Right hindlimb (tissue), 1 donor: ENCODE measurements around the gene NECAB2.

Experiments
- DNase-seq: peaks from one replicate; pipeline ENCODE4 v3.0.0-alpha.2; 2018

NECAB2 gene

DNA sequence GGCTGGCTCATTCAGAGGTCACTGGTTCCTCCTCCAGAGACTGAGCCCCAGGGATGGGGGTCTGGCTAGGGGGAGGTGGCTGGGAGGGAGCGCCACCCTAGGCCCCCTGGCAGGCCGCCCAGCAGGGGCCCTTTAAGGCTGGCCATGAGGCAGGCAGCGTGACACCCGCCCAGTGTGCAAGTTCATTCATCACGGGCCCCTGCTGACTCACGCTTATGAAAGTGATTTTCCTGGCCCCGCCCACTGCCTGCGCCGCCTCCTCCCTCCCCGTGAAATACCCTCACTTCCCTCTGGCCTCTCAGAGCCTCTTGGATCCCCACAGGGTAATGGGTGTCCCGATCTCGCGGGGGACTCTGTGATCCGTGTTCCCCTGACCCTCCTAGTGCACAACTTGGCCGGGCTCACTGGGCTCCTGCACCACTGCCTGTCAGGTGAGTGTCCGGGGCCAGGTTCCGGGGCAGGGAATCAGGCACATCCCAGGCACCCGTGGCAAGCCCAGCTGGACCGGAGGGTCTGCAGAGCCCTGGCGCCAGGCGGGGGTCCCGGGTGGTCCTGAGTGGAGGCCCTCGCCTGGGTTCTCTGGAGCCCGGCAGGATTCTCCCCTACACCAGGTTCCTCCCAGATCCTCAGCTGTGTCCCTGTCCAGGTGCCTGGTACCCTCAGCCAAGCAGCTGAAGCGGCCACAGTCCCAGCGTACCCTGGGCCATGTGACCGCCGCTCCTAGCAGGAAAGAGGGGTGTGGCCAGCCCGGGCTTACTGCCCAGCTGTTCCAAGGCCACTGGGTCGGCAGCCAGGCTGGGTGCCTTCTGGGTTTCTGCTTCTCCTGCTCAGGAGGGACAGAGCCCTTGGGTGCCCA is 14.9 kb upstream of the NECAB2 start, which contains the start of gene OSGIN1:
OSGIN1 (plus strand) TSS at position 301 of the 856 bp plus-strand sequence. CDS start 4,432 bp downstream, outside the sequence.
- DNase-seq, result peak; percentile 89

DNA sequence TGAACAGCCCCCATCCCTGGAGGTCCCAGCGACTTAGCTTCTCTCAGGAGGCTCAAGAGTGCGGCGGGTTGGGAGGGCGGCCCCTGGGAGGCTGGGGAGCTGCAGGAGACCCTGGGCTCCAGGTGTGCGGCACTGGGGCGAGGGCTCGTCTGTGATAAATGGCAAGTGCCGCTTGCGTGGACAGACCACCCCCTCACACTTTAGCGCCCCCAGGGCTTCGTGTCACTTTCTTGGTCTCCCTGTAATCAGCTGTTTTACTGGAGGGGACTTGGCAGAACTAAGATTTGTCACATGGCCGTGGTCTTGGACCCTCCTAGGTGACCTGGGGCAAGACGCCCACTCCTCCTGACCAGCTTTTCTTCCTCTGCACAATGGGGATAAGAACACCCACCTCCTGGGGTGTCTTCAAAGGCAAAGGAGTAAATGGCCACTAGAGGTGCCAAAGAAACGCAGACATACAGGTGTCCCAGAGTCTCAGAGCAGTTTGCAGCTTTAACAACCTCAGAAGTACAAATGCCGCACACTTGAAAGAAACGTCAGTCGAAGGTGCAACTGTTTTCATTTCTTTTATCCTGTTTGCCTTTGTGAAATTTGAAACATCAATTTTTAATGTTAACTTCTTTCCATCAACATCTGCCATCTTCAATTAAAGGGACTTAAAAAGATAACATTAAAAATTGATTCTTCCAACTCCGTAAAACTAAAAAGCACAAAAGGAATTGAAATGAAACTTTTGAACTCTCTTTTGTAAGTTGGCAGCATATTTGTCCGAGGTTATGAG is 14.1 kb upstream of the NECAB2 start:
- DNase-seq, result no peak

DNA sequence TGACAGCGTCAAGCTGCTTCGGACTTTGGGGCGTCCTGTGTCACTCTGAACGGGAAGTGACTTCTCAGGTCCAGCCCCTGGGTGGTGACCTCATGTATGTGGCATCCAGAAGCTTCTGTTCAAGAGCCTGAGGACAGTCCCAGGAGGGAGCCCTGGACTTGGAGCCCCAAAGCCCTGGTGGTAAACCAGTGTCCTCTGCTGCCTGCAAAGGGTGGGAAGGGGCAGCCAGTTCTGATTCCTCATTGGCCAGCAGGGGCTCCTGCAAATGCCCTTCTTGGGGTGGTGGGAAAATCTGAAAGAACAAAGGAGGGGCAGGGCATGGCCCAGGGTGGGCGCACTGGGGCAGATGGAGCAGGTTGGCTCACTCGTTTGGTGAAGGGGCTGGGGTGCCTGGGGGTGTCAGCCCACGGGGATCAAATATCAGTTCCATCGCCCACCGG is 13.4 kb upstream of the NECAB2 start:
- DNase-seq, result no peak

DNA sequence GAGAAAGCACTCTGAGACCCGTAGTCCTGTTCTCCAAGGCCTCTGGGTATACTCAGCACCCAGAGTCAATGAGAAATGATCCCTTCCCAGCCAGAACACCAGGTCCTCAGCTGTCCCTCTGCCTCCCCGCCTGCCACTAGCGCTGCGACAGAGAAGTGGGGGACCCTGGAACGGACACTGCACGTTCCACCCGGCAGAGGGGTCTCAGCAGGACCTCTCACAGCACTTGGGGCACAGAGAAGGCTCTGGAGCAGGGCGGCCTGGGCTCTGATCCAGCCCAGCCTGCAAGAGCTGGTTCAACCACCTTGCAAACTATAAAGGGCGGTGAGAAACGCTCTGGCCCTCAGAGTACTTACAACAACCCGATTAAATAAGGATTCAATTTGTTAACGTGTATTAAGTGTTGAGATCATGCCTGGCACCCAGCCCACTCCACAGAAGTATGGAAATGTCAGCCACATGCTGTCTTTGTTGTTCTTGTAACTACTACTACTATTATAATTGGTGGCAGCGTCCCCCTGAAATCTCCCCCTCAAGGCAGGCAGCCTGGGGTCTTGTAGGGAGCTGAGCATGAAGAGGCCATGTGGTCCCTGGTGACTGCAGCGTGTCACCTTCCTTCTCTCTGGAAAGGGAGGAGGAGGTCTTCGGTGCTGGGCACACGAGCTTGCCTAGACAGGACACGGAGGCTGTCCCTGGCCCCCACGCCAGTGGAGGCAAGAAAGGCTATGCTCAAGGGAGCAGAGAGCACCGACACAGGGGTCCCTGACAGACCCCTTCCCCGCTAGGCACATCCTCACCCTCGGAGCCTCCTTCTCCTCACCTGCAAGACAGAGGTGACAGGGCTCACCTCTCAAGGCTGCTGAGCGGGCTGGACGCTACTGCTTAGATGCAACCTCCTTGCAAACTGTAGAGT is 12.6 kb upstream of the NECAB2 start:
- DNase-seq, result peak; percentile 60

DNA sequence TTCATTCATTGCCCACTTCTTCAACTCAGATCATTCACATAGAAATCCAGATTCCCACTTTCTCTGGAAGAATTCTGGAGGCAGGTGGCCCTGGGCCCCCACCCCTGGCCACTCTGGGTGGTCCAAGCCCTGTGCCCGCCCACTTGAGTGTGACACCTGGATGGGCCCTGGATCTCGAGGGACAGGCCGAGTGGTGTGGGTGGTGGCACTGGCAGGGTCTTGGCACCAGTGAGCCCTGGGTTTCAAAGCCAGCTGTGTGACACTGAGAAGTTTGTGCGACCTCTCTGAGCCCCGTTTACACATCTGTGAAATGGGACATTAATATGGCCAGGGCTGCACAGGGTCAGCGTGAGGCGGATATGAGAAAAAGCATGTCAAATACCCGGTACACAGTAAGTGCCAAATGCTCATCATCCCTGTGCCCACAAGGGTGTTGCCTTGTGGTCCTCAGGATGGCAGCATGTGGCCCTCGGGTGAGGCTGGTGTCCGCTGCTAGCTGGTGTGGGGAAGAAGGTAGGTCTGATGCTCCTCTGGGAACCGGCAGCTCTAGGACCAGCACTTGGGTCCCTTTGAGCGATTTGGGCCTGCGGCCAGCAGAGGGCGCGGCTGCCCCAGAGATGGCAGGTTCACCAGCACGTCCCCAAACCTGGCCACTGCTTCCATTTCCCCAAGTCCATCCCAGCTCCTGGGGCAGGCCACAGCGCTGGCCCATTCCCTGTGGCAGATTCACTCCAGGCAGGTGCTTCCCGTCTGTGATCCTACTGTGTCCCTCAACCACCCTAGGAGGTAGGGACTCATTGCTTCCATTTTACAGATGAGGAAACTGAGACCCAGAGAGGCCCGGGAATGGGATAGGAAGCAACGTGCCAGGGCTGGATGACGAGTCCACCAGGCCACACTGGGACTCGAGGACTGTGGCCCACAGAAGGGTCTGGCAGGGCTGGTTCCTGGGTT is 11.4 kb upstream of the NECAB2 start:
- peak; percentile 75 for DNase-seq

DNA sequence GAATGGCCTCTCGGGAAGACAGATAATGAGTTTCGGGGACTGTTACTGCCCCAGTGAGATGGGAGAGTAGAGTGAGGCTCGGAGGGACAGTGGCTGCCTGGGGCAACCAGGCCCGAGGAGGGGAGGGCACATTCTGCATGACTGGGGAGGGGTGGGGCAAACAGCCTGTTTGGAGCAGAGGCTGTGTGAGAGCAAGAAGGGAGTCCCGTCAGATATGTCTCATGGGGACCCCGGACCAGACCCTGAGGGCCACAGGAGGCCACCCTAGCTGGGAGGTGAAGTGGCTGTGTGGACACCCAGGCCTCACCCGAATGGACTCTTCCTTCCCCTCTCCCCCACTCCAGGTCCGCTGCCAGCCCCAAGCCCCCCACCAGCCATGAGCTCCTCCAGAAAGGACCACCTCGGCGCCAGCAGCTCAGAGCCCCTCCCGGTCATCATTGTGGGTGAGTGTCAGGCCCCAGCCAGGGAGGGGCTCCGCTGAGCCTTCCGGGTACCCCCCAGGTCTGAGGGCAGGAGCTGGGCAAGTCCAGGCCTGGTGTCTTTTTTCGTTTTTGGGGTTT is 10.7 kb upstream of the NECAB2 start:
- DNase-seq, result no peak

DNA sequence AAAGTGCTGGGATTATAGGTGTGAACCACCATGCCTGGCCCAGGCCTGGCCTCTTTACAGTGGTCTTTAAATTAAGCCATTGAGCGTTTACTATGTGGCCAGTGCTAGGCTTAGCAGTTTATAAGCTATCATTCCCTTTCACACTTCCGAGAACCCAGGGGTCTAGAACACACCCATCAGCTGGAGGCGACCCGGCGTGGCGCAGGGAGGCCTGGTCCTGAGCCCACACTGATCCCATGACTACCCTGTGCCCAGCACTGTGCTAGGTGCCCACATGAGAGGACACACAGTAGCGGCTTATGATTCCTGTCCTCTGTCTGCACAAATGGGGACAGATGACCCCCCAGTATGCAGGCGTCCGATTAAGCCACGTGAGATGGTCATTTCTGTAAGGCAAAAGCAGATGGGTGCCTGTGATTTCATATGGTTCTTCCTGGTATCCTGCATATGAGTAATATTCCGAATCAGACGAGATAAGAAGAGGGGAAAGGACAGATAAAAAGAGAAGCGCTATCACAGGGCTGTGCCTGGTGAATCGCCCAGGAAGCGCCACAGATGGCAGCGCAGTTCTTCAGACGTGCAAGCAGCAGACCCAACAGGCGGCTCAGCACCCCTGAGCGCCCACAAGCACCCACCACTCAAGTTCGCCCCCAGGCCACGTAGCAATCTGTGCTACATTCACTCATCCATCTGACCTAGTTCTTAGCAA is 9.8 kb upstream of the NECAB2 start:
- DNase-seq, result no peak

DNA sequence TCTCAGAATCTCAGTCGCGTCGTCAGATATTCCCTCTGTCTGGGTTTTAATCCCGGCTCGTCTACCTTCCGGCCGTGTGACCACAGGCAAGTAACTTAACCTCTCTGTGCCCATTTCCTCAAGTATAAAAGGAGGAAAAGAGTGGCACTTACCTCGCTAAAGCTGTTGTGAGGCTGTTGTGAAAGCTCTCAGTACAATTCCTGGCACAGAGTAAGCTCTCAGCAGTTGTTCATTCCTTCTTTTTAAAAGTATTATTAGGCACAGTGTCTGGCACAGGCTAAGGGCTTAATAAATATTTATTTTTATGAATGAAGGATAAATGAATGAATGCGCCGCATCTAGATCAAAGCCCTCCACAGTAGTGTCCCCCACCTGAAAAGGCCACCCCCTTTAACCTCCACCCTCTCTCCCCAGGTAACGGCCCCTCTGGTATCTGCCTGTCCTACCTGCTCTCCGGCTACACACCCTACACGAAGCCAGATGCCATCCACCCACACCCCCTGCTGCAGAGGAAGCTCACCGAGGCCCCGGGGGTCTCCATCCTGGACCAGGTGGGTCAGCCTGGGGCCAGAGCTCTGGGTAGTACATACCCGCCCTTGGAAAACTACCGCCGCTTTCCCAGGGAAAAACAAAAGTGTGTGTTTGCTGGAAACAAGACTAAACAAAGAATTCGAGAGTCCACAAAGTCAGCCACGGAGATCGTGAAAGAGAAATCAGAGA is 9.0 kb upstream of the NECAB2 start:
- DNase-seq, result no peak

DNA sequence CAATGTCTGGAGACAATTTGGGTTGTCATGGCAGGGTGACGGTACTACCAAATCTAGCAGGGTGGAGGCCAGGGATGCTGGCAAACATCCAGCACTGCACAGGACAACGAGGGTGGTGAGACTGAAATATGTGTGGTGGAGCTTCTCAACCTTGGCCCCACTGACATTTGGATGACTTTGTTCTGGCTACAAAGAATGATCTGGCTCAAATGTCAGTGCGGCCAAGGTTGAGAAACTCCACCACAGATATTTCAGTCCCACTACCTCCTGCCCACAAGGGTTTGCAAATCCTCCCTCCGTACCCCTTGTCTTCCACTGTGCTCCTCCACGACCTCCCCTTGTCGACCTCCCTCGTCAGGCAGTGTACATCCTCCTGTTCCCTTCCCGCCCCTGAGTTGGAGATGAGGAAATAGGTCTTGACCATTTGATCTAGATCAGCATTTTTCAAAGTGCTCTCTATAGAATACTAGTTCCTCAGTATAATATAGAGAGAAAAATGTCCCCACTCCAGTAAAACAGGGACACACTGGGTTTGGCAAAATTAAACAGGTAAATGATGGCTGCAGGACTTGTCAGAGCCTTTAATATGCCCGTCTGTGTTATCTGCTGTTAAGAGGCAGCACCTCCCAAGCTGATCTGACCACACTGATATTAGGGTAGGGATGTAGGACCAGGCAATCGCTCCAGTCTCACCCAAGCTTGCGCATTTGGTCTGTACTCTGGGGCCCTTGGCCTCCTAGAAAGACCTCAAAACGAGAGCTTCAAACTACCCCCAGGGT is 8.2 kb upstream of the NECAB2 start:
- no peak for DNase-seq

DNA sequence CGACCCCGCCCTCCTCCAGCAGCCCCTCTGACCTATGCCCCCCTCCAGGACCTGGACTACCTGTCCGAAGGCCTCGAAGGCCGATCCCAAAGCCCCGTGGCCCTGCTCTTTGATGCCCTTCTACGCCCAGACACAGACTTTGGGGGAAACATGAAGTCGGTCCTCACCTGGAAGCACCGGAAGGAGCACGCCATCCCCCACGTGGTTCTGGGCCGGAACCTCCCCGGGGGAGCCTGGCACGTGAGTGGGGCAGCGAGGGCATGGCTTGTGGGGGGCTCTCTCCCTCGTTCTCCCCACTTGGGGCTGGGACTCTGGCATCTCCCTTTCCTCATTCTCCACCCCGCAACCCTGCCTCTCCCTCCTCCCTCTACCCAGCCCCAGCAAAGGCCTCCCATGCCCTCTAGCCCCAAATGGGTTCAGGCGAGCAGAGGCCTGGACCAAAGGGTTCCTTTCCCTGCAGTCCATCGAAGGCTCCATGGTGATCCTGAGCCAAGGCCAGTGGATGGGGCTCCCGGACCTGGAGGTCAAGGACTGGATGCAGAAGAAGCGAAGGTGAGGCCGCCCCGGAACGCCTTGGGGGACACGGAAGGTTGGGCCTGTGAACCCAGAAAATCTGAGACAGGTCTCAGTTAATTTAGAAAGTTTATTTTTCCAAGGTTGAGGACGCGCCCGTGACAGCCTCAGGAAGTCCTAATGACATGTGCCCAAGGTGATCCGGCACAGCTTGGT is 7.4 kb upstream of the NECAB2 start:
- no peak for DNase-seq

DNA sequence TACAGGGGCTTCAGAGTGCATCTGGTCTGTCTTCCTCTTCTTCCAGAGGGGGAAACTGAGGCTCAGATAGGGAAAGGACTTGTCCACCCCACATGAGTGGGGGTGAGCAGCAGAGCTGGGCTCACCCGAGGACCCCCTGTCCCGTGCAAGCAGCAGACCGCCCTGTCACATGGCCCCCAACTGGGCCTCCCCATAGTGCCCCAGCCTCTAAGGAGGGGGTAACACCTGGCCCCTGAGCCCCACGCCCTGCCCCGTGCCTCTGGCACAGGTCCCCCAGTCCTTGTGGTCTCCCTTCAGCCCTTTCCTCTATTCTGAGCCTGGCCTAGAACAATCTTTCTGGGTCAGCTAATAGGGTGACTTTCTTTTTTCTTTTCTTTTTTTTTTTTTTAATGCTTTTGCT is 6.5 kb upstream of the NECAB2 start:
- no peak for DNase-seq

DNA sequence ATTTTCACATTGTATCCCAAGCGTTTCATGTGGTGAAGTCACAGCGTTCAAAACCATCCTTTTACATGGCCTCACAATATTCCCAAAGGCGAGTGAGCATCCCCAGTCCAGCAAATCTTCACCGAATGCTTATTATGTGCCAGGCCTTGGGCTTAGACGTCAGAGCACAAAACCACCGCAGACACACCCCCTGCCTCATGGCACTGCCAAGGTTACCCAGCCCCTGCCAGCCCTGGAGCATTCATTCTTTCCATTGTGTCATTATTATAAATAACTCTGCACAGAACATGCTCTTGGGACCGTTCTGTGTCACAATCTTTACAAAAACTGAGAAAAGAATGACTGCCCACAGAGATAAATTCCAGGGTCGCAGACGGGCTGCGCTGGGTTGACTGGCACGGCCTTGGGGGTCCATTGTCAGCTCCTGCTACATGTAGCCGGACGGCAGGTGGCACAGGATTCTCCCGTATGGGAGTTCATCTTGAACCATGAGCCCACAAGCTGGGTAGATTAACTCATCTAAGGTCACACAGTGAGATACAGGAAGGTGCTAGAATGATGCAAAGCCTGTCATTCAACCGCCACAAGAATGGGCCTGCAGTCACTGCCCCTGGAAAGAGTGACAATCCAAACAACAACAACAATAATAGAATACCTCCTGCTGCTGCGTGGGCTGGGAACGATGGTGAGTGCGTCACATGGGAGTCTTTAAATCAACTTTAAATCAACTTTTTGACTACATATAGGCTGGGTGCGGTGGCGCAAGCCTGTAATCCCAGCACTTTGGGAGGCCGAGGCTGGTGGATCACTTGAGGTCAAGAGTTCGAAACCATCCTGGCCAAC is 4.5 kb upstream of the NECAB2 start:
- no peak for DNase-seq

DNA sequence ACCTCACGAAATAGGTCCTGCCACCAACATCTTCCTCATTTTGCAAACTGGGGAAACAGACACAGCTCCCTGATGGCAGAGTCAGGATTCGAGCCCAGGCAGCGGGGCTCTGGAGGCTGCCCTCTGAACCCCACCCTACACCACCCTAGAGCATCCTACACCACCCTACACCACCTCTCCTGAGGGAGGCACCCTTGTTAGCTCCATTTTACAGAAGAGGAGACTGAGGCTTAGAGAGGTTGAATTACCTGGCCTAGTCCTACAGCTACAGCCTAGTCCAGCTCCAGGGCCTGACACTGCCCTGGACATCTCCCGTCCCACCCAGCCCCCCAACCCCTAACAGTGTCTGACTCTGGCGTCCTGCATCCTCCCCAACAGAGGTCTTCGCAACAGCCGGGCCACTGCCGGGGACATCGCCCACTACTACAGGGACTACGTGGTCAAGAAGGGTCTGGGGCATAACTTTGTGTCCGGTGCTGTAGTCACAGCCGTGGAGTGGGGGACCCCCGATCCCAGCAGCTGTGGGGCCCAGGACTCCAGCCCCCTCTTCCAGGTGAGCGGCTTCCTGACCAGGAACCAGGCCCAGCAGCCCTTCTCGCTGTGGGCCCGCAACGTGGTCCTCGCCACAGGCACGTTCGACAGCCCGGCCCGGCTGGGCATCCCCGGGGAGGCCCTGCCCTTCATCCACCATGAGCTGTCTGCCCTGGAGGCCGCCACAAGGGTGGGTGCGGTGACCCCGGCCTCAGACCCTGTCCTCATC is 3.2 kb upstream of the NECAB2 start:
- DNase-seq, result no peak

DNA sequence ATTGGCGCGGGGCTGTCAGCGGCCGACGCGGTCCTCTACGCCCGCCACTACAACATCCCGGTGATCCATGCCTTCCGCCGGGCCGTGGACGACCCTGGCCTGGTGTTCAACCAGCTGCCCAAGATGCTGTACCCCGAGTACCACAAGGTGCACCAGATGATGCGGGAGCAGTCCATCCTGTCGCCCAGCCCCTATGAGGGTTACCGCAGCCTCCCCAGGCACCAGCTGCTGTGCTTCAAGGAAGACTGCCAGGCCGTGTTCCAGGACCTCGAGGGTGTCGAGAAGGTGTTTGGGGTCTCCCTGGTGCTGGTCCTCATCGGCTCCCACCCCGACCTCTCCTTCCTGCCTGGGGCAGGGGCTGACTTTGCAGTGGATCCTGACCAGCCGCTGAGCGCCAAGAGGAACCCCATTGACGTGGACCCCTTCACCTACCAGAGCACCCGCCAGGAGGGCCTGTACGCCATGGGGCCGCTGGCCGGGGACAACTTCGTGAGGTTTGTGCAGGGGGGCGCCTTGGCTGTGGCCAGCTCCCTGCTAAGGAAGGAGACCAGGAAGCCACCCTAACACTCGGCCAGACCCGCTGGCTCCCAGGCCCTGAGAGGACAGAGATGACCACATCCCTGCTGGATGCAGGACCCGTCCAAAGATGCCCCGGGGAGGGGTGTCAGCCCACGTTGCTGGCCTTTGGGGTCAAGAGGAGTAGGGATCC is 2.4 kb upstream of the NECAB2 start:
- no peak for DNase-seq

DNA sequence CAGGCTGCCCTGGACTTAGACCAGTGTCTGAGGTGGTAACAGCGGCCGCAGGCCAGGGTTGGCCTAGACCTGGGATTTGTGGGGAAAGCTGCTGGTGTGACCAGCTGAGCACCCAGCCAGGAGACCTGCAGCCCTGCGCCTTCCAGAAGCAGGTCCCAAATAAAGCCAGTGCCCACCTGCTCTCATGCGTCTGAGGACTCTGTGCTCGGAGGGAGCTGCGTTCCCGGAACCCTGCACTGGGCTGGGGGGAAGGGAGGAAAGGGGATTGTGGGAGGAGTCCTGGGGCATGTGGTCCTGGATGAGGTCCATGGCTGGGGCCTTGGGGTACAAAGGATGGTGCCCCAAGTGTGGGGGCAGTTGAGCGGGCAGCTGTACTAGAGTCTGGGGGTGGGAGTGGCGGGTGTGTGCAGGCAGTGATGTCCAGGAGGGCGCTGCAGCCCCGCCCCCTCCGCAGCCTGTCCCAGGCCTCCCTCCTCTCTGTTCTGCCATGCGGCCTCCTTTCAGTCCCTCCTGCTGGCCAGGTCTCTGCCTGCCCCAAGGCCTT is 1.8 kb upstream of the NECAB2 start:
- no peak for DNase-seq

DNA sequence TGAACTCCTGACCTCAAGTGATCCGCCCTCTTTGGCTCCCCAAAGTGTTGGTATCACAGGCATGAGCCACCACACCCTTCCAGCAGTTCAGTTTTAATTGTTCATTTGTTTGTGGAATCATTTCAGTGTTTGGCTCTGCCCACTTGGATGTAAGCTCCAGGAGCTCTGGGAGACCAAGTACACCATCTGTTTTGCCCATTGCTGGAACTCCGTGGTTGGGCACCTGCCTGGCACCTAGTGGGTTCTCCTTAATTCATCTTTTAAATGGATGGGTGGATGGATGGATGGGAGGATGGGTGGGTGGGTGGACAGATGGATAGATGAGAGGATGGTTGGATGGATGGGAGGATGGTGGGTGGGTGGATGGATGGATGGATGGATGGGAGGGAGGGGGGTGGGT is 953 bp upstream of the NECAB2 start:
- no peak for DNase-seq
